Nephron progenitor cell (in vitro differentiated cells): Measurements from ENCODE around the gene TJP2.

ENCODE experiments used
- DNase-seq: peaks from one replicate; pipeline ENCODE4 v3.0.0; 2021
- H3K27ac Mint-ChIP-seq: 2 replicates; pipeline ENCODE4 v1.8.0; 2021; ENCODE audit warnings: mild to moderate bottlenecking, moderate library complexity, mixed read lengths
- H3K27me3 Mint-ChIP-seq: 2 replicates; pipeline ENCODE4 v1.8.0; 2021; ENCODE audit warnings: mild to moderate bottlenecking, low read depth, mixed read lengths; ENCODE audit not compliant: poor library complexity
- H3K36me3 Mint-ChIP-seq: 2 replicates; pipeline ENCODE4 v1.8.0; 2021; ENCODE audit warnings: low read depth, mixed read lengths
- H3K4me1 Mint-ChIP-seq: 2 replicates; pipeline ENCODE4 v1.8.0; 2021; ENCODE audit warnings: mixed read lengths
- H3K4me3 Mint-ChIP-seq: 2 replicates; pipeline ENCODE4 v1.8.0; 2021; ENCODE audit warnings: mild to moderate bottlenecking, moderate library complexity, mixed read lengths
- H3K9me3 Mint-ChIP-seq: 2 replicates; pipeline ENCODE4 v1.8.0; 2021; ENCODE audit warnings: mild to moderate bottlenecking, moderate library complexity, mixed read lengths
- CTCF ChIP-seq: fragments of 200-600 bp; sonication (generic); IDR thresholded peaks from 2 replicates; pipeline ENCODE4 v1.5.0; 2021; ENCODE audit warnings: antibody characterized with exemption

TJP2 gene

DNA sequence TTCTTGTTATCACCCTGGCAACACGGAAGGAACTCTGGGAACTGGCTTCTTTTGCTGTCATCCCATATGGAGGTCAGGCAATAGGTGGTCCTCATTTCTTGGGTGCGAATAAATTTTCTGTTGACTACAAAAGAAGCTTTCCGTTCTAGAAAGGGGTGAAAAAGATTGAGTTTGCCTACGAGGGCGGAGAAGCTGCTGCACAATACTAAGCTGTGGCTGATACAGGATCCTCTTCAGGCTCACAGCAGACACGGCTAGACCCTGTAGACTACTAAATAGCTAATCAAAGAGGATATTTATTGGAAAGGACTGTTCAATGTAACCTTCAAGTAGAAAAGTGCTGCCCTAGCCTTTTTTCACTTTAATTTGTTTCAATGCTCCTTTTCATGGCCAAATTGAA lies 58.1 kb downstream of the TJP2 start:
- Mint-ChIP-seq H3K27ac (no peak overlapping the region), H3K36me3 (peaks cover 9% of the 10 kb centered on the region), H3K4me3 (no peak overlapping the region), H3K27me3 (no peaks in the 10 kb centered on the region), H3K4me1 (peaks cover 11% of the 10 kb centered on the region), H3K9me3 (no peaks in the 10 kb centered on the region)
- DNase-seq: no peak
- TF ChIP-seq CTCF: no peak

GRCh38 chr9:69234683-69235082 lies 60.6 kb downstream of the TJP2 start:
- H3K36me3 Mint-ChIP-seq: peaks cover 14% of the 10 kb centered on the region
- H3K4me1 Mint-ChIP-seq: peaks cover 7% of the 10 kb centered on the region
- no peak overlapping the region for H3K4me3 Mint-ChIP-seq
- no peaks in the 10 kb centered on the region for H3K9me3 Mint-ChIP-seq
- H3K27me3 Mint-ChIP-seq: no peaks in the 10 kb centered on the region
- H3K27ac Mint-ChIP-seq: no peak overlapping the region
- TF ChIP-seq CTCF: no peak
- no peak for DNase-seq

GRCh38 chr9:69236188-69236587 lies 62.1 kb downstream of the TJP2 start:
- H3K27me3 Mint-ChIP-seq: no peaks in the 10 kb centered on the region
- TF ChIP-seq CTCF: no peak
- H3K36me3 Mint-ChIP-seq: peaks cover 14% of the 10 kb centered on the region
- H3K9me3 Mint-ChIP-seq: no peaks in the 10 kb centered on the region
- peaks cover 7% of the 10 kb centered on the region for H3K4me1 Mint-ChIP-seq
- no peak for DNase-seq
- H3K27ac Mint-ChIP-seq: no peak overlapping the region
- H3K4me3 Mint-ChIP-seq: no peak overlapping the region

DNA sequence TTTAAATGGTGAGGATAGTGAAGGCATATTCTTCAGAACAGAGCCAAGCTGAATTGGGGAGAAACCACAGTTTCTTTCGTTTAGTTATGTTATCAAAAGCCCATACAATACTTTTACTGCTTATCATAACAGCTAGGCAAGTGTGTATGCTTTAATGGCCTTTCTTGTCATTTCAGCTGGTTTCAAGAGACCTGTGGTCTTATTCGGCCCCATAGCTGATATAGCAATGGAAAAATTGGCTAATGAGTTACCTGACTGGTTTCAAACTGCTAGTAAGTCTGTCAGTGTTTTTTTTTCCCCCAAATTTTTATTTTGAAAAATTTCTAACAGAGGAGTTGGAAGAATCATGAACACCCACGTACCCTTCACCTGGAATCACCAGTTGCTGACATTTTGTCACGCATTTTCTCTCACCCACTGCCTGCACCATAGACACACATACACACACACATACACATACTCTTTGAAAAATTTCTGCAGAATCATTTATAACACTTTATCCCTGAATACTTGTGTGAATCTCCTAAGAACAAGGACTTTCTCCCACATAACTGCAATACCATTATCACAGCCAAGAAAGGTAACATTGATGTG lies 63.7 kb downstream of the TJP2 start:
- peaks cover 14% of the 10 kb centered on the region for H3K36me3 Mint-ChIP-seq
- H3K27me3 Mint-ChIP-seq: no peaks in the 10 kb centered on the region
- H3K27ac Mint-ChIP-seq: no peak overlapping the region
- no peaks in the 10 kb centered on the region for H3K4me1 Mint-ChIP-seq
- no peak for DNase-seq
- TF ChIP-seq CTCF: no peak
- H3K9me3 Mint-ChIP-seq: no peaks in the 10 kb centered on the region
- H3K4me3 Mint-ChIP-seq: no peak overlapping the region

GRCh38 chr9:69243116-69243515 lies 69.0 kb downstream of the TJP2 start:
- no peak for TF ChIP-seq CTCF
- Mint-ChIP-seq H3K27me3 (no peaks in the 10 kb centered on the region), H3K4me3 (no peak overlapping the region), H3K4me1 (no peaks in the 10 kb centered on the region), H3K36me3 (peaks cover 21% of the 10 kb centered on the region), H3K9me3 (no peaks in the 10 kb centered on the region), H3K27ac (no peak overlapping the region)
- no peak for DNase-seq

DNA sequence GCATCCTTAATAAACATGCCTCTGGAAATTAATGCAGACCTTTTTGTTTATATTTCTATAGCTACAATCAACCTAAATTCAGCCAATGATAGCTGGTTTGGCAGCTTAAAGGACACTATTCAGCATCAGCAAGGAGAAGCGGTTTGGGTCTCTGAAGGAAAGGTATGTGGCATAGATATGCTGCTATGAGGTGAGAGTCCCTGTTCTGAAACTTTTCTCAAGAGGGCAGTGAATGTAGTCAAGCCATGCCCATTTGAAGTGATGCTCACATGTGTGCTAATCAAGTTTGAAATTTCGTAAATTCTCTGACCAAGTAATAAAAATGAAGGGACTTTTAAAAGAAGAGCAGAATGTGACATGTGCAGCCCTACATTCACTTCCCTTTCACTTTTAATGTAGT lies 72.6 kb downstream of the TJP2 start:
- Mint-ChIP-seq H3K27ac (no peak overlapping the region), H3K4me3 (no peak overlapping the region), H3K9me3 (no peaks in the 10 kb centered on the region), H3K4me1 (no peaks in the 10 kb centered on the region), H3K36me3 (peaks cover 28% of the 10 kb centered on the region), H3K27me3 (no peaks in the 10 kb centered on the region)
- DNase-seq: no peak
- TF ChIP-seq CTCF: no peak
